HCT116 (cell line): ENCODE data around the gene PIGM. TPM values are rescaled to one million over a fixed set of nuclear protein-coding genes. Genes with fewer than 3 reads are reported as not detected.

Experiments used
- ATAC-seq: fragments of 200-7000 bp; cut with Tn5 transposase; 2 replicates; pipeline ENCODE4 v1.9.1; 2020; ENCODE audit warnings: mild to moderate bottlenecking, moderate library complexity
- BruUV-seq: library from RNA; stranded (reverse); fragments of 400-500 nt; replicated peaks from 2 replicates; lab custom pipeline; 2021; lab: Mats Ljungman, UMichigan
- CTCF ChIA-PET: fragments of 300-600 bp; sonication (Branson Sonifier 250); formaldehyde crosslinking; loops from one replicate; lab custom pipeline; 2021; ENCODE audit warnings: antibody characterized with exemption; lab: Charles Lee
- POLR2A ChIA-PET: fragments of 300-600, 350-600 bp; sonication (Branson Sonifier 250); formaldehyde crosslinking; loops from one replicate; lab custom pipeline; 2021; ENCODE audit warnings: antibody characterized with exemption; lab: Charles Lee
- RAD21 ChIA-PET, 2 experiments: fragments of 300-600 bp; sonication (Branson Sonifier 250); formaldehyde crosslinking; loops; one replicate each; lab custom pipeline; 2023; ENCODE audit warnings: low total read pairs in 2 of 2; ENCODE audit not compliant: uncharacterized antibody in 2 of 2, unreplicated experiment in 2 of 2, low non-redundant PET in 1 of 2; lab: Charles Lee
- DNase-seq: peaks from one replicate; pipeline ENCODE4 v3.0.0-alpha.2; 2010; ENCODE audit warnings: low read depth, low spot score
- H2AFZ ChIP-seq: fragments of 200-600 bp; shearing (Covaris generic), sonication (generic); 2 replicates; pipeline ENCODE4 v1.6.1; 2017; ENCODE audit warnings: low read depth, mixed run types, mixed read lengths, antibody characterized with exemption, low read length; ENCODE audit not compliant: poor library complexity, severe bottlenecking
- H3K27ac ChIP-seq: 2 replicates; pipeline ENCODE4 v1.5.1; 2012; ENCODE audit warnings: low read depth, low read length
- H3K27me3 ChIP-seq: fragments of 200-600 bp; sonication (generic); 2 replicates; pipeline ENCODE4 v1.6.1; 2016; ENCODE audit warnings: mixed run types, low read length, mixed read lengths; ENCODE audit not compliant: insufficient read depth
- H3K36me3 ChIP-seq, 2 experiments: fragments of 200-500 bp in 1 of 2; fragments of 200-600 bp in 1 of 2; sonication (Bioruptor generic) in 1 of 2; sonication (generic) in 1 of 2; 2 replicates each; pipeline versions ENCODE4 v1.5.1 to v1.6.1; 2014 to 2016; ENCODE audit warnings: low read length in 2 of 2, inconsistent platforms in 1 of 2, mixed read lengths in 1 of 2, mixed run types in 1 of 2; ENCODE audit not compliant: insufficient read depth in 2 of 2, control insufficient read depth in 1 of 2
- H3K4me1 ChIP-seq, 2 experiments: fragments of 200-600 bp in 1 of 2; sonication (generic) in 1 of 2; 2 replicates each; pipeline versions ENCODE4 v1.5.1 to v1.6.1; 2012 to 2017; ENCODE audit warnings: low read length in 2 of 2, inconsistent platforms in 1 of 2, mild to moderate bottlenecking in 1 of 2, mixed read lengths in 1 of 2, mixed run types in 1 of 2, moderate library complexity in 1 of 2; ENCODE audit not compliant: insufficient read depth in 2 of 2, control insufficient read depth in 1 of 2
- H3K4me2 ChIP-seq: fragments of 200-600 bp; sonication (generic); 2 replicates; pipeline ENCODE4 v1.6.1; 2017; ENCODE audit warnings: mixed run types, low read length, mixed read lengths
- H3K4me3 ChIP-seq, 2 experiments: fragments of 200-600 bp in 1 of 2; sonication (generic) in 1 of 2; replicated peaks in 1 of 2; 2 replicates each; pipeline ENCODE4 v1.5.1; 2011 to 2016; ENCODE audit warnings: low read length in 2 of 2, control low read depth in 1 of 2, low read depth in 1 of 2, mild to moderate bottlenecking in 1 of 2, mixed read lengths in 1 of 2, mixed run types in 1 of 2
- H3K79me2 ChIP-seq: fragments of 200-600 bp; sonication (generic); 2 replicates; pipeline ENCODE4 v1.6.1; 2017; ENCODE audit warnings: mild to moderate bottlenecking, mixed run types, low read length, moderate library complexity, mixed read lengths; ENCODE audit not compliant: insufficient read depth
- H3K9ac ChIP-seq: fragments of 200-600 bp; sonication (generic); 2 replicates; pipeline ENCODE4 v1.6.1; 2016; ENCODE audit warnings: low read length, mixed read lengths
- H3K9me2 ChIP-seq: fragments of 200-600 bp; sonication (generic), shearing (Covaris generic); 2 replicates; pipeline ENCODE4 v1.6.1; 2017; ENCODE audit warnings: mixed run types, mild to moderate bottlenecking, moderate library complexity; ENCODE audit not compliant: insufficient read depth
- H3K9me3 ChIP-seq, 2 experiments: fragments of 200-500 bp in 1 of 2; fragments of 200-600 bp in 1 of 2; sonication (Bioruptor generic) in 1 of 2; sonication (generic) in 1 of 2; 2 replicates each; pipeline ENCODE4 v1.6.1; 2014 to 2017; ENCODE audit warnings: low read length in 2 of 2, mixed read lengths in 2 of 2, inconsistent platforms in 1 of 2, low read depth in 1 of 2, mild to moderate bottlenecking in 1 of 2, mixed run types in 1 of 2, moderate library complexity in 1 of 2; ENCODE audit not compliant: control insufficient read depth in 1 of 2, insufficient read depth in 1 of 2
- H4K20me1 ChIP-seq: fragments of 200-600 bp; sonication (generic), shearing (Covaris generic); 2 replicates; pipeline ENCODE4 v1.6.1; 2017; ENCODE audit warnings: mixed run types, mild to moderate bottlenecking, moderate library complexity; ENCODE audit not compliant: insufficient read depth
- CEBPB ChIP-seq: IDR thresholded peaks from 2 replicates; pipeline ENCODE4 v1.6.1; 2012; ENCODE audit warnings: low read depth
- ELF1 ChIP-seq: IDR thresholded peaks from 2 replicates; pipeline ENCODE4 v1.6.1; 2012; ENCODE audit warnings: low read depth, borderline replicate concordance
- EZH2phosphoT487 ChIP-seq: fragments of 200-600 bp; IDR thresholded peaks from 2 replicates; pipeline ENCODE4 v1.6.1; 2018; ENCODE audit warnings: antibody characterized with exemption, borderline replicate concordance
- JUND ChIP-seq: IDR thresholded peaks from 2 replicates; pipeline ENCODE4 v1.6.1; 2012
- POLR2AphosphoS5 ChIP-seq: IDR thresholded peaks from 2 replicates; pipeline ENCODE4 v1.6.1; 2011; ENCODE audit warnings: mild to moderate bottlenecking, low read depth, low read length, moderate library complexity
- RAD21 ChIP-seq: IDR thresholded peaks from 2 replicates; pipeline ENCODE4 v1.6.1; 2012; ENCODE audit warnings: low read depth, mild to moderate bottlenecking
- SP1 ChIP-seq: IDR thresholded peaks from 2 replicates; pipeline ENCODE4 v1.6.1; 2012; ENCODE audit warnings: low read depth
- SRF ChIP-seq: IDR thresholded peaks from 2 replicates; pipeline ENCODE4 v1.6.1; 2012; ENCODE audit warnings: low read depth
- TCF7L2 ChIP-seq: IDR thresholded peaks from 2 replicates; pipeline ENCODE4 v1.7.0; 2011; ENCODE audit warnings: borderline replicate concordance, inconsistent platforms; ENCODE audit not compliant: insufficient read depth, insufficient read length; ENCODE audit errors: extremely low read depth
- YY1 ChIP-seq: IDR thresholded peaks from 2 replicates; pipeline ENCODE4 v1.6.1; 2011; ENCODE audit warnings: low read length, low read depth, moderate library complexity, mild to moderate bottlenecking; ENCODE audit not compliant: insufficient replicate concordance; ENCODE audit errors: extremely low read depth
- ZFX ChIP-seq: fragments of 450-650 bp; IDR thresholded peaks from 2 replicates; pipeline ENCODE4 v1.6.1; 2017
- intact Hi-C: fragments of 100-400 bp; cut with micrococcal nuclease; formaldehyde crosslinking; loops from 2 replicates; pipeline ENCODE4 v1.10.0; 2022
- total RNA-seq: library from RNA; stranded (reverse); gene quantifications from one replicate; pipeline ENCODE4 v1.2.1, GENCODE V29; 2021; ENCODE audit not compliant: unreplicated experiment
- TF ChIP-seq, protein P1 (sequence below), 3 experiments: fragments of 200-600 bp in 1 of 3; sonication (generic) in 1 of 3; IDR thresholded peaks in 2 of 3; conservative IDR thresholded peaks in 1 of 3; 2 replicates each; pipeline ENCODE4 v1.5.1; 2012 to 2017; ENCODE audit warnings: low read depth in 2 of 3, low read length in 2 of 3, antibody characterized with exemption in 1 of 3, borderline replicate concordance in 1 of 3, control low read depth in 1 of 3, mild to moderate bottlenecking in 1 of 3, mixed read lengths in 1 of 3, mixed run types in 1 of 3, moderate library complexity in 1 of 3; ENCODE audit not compliant: insufficient read depth in 1 of 3
- TF ChIP-seq, protein P2 (sequence below): IDR thresholded peaks from 2 replicates; pipeline ENCODE4 v1.6.1; 2012; ENCODE audit warnings: low read depth

PIGM gene
- total RNA-seq, 1 experiment from 2014 or later: 4.1 TPM

DNA sequence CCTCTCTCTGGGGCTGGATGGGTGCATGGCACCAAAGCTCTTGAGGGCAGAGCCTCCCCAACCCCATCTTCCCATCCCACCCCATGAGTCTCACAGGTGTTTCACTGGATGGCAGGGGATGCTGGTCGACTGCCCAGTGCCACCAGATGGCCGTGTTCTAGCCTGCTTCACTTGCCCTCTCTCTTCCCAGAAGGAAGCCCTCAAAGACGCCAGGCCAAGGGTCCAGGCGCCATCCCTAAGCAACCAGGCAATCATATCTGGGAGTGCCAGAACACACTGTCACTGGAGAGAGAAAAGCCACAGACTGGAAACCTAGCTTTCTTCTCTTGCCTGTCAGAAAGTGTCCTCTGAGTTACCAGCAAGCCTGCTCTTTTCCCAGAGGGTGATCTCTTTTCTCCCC, 26.7 kb downstream of the PIGM start:
- intact Hi-C loops: loop anchor here (10.0 kb wide), 3 partner anchors 790 to 870 kb away; no protein-coding TSS in a partner anchor
- Histone ChIP-seq H3K36me3 (no peaks in the 10 kb centered on the region), H2AFZ (no peak overlapping the region), H3K4me1 (no peaks in the 10 kb centered on the region), H3K27me3 (no peaks in the 10 kb centered on the region), H3K79me2 (no peaks in the 10 kb centered on the region), H3K4me3 (no peak overlapping the region), H3K4me2 (no peak overlapping the region), H3K27ac (no peak overlapping the region), H3K9me3 (no peaks in the 10 kb centered on the region), H3K9me2 (no peaks in the 10 kb centered on the region)
- RAD21 ChIA-PET: interaction anchor here in 1 of 2 experiments (0.6 to 1.6 kb wide), 2 partner anchors 51 to 306 kb away, joined by 4 to 5 read pairs; partner anchors contain the start of gene SLAMF9
- no peak for ATAC-seq
- DNase-seq: no peak
- no peak for TF ChIP-seq POLR2AphosphoS5
- TF ChIP-seq, protein P1, sequence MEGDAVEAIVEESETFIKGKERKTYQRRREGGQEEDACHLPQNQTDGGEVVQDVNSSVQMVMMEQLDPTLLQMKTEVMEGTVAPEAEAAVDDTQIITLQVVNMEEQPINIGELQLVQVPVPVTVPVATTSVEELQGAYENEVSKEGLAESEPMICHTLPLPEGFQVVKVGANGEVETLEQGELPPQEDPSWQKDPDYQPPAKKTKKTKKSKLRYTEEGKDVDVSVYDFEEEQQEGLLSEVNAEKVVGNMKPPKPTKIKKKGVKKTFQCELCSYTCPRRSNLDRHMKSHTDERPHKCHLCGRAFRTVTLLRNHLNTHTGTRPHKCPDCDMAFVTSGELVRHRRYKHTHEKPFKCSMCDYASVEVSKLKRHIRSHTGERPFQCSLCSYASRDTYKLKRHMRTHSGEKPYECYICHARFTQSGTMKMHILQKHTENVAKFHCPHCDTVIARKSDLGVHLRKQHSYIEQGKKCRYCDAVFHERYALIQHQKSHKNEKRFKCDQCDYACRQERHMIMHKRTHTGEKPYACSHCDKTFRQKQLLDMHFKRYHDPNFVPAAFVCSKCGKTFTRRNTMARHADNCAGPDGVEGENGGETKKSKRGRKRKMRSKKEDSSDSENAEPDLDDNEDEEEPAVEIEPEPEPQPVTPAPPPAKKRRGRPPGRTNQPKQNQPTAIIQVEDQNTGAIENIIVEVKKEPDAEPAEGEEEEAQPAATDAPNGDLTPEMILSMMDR (IDR thresholded peaks at IDR 0.05 in 2 of 3, conservative IDR thresholded peaks at IDR 0.05 in 1 of 3; ENCODE audit: borderline replicate concordance in 1 of 3, insufficient read depth in 1 of 3, low read depth in 2 of 3, low read length in 2 of 3): no peak
- TF ChIP-seq ZFX: no peak
- TF ChIP-seq YY1: no peak
- TF ChIP-seq ELF1: no peak
- no peak for TF ChIP-seq TCF7L2
- no peak for TF ChIP-seq EZH2phosphoT487
- TF ChIP-seq RAD21: no peak
- TF ChIP-seq SRF: no peak
- TF ChIP-seq JUND: no peak
- TF ChIP-seq, protein P2, sequence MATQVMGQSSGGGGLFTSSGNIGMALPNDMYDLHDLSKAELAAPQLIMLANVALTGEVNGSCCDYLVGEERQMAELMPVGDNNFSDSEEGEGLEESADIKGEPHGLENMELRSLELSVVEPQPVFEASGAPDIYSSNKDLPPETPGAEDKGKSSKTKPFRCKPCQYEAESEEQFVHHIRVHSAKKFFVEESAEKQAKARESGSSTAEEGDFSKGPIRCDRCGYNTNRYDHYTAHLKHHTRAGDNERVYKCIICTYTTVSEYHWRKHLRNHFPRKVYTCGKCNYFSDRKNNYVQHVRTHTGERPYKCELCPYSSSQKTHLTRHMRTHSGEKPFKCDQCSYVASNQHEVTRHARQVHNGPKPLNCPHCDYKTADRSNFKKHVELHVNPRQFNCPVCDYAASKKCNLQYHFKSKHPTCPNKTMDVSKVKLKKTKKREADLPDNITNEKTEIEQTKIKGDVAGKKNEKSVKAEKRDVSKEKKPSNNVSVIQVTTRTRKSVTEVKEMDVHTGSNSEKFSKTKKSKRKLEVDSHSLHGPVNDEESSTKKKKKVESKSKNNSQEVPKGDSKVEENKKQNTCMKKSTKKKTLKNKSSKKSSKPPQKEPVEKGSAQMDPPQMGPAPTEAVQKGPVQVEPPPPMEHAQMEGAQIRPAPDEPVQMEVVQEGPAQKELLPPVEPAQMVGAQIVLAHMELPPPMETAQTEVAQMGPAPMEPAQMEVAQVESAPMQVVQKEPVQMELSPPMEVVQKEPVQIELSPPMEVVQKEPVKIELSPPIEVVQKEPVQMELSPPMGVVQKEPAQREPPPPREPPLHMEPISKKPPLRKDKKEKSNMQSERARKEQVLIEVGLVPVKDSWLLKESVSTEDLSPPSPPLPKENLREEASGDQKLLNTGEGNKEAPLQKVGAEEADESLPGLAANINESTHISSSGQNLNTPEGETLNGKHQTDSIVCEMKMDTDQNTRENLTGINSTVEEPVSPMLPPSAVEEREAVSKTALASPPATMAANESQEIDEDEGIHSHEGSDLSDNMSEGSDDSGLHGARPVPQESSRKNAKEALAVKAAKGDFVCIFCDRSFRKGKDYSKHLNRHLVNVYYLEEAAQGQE: no peak
- no peak for TF ChIP-seq CEBPB
- TF ChIP-seq SP1: no peak
- TF ChIP-seq, all 23 proteins: peak for 0
- ChIA-PET POLR2A (no interaction called here), CTCF (interaction anchor here (0.6 to 6.5 kb wide), 6 partner anchors 9 to 224 kb away, joined by 3 to 249 read pairs (median 28); partner anchors contain the start of gene DUSP23)
- BruUV-seq: no TSS peak
- no peak overlapping the region for H3K9ac ChIP-seq
- no peaks in the 10 kb centered on the region for H4K20me1 ChIP-seq
